ENCODE measurements around the gene ABI1.
A peak's percentile ranks its signal among the peaks of the same experiment; 100 is the strongest.
"Not testable (repeated sequence)": the region's sequence is repeated elsewhere in the genome, so short reads cannot be mapped to it uniquely, and the experiment has no call there.

The ABI1 gene

DNA sequence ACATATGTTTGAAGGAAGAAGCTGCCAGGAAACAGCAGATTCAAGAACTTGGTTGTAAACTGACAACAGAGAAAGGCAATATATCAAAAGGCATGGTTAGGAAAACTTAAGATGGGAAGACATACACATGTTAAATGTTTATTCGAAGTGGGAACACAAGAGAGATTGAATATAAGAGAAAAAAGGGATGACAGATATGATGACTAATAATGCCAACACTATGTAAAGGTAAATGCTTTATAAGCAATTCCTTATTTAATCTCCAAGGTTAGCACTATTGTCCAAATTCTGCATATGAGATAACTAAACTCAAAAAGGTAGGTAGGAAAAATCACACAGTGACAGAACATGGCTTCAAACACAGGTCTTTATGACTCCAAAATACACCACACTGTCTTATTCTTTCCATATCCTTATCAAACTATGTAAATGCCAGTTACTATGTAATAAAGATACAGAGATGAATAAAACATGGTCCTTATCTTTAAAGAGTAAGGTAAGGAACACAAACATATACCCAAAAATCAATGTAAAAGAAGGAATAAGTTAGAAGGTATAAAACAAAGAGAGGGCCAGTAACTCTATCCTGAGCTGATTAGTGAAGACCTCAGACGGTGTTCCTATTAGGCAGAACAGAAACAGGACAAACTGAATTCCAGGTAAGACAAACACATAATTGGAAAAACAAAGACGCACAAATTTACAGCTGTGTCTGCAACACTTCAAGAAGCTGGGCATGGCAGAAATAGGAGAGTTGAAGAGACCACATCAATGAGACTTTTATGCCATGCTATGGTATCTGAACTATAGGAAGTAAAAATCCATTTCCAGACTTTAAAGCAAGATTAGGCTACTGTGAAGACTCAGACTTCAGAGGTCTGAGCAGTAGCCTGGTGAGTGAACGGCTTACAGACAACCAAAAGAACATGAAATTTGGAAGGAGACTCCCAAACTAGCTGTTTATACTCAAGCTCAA lies 56.1 kb downstream of the ABI1 start:
- DNase-seq (ENCODE audit: low spot score): no peak

DNA sequence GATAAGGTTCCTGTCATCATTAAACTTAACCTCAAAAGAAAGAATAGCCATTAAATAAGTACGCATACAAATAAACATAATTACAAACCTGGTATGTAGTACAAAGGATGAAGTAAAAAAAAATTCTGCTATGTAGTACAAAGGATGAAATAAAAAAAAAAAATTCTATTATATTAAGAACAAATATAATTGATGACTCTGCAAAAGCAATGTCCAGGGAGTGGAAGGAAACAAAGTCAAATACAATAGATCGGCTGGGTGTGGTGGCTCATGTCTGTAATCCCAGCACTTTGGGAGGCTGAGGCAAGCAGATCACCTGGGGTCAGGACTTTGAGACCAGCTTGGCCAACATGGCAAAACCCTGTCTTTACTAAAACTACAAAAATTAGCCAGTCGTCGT lies 56.9 kb downstream of the ABI1 start:
- no peak for DNase-seq (ENCODE audit: low spot score)

DNA sequence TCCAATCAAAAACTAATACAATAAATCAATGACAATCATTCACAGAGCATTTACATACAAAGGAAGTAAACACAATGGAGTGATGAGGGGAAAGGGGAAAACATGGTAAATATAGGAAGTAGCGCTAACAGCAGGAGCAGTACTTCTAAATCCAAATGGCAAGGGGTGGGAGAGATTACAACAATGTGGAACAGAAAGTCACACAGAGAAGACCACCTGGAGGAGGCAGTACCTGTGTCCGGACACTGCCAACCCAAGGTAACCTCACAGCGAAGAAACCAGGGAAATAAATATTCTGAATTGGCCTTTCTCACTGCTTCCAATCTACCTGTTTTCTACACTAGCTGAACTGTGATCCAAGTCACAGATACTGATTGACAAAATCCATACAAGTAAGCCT lies 58.2 kb downstream of the ABI1 start:
- no peak for DNase-seq (ENCODE audit: low spot score)

DNA sequence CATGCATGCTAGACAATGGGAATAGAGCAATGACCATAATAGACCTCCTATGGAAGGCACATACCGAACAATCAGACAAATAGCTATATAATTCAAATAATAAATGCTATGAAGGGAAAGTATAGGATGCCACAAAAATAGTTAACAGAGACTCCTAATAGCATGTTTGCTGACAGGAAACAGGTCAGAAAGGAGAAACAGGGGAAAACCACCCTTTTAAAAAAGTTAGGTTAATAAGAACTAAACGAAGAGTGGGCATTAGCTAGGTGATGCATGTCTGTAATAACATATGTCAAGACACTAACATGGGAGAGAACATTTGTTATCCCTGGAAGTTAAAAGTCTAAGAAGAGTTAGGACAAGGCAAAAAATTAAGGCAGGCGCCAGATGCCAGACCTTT lies 58.9 kb downstream of the ABI1 start:
- no peak for DNase-seq (ENCODE audit: low spot score)

DNA sequence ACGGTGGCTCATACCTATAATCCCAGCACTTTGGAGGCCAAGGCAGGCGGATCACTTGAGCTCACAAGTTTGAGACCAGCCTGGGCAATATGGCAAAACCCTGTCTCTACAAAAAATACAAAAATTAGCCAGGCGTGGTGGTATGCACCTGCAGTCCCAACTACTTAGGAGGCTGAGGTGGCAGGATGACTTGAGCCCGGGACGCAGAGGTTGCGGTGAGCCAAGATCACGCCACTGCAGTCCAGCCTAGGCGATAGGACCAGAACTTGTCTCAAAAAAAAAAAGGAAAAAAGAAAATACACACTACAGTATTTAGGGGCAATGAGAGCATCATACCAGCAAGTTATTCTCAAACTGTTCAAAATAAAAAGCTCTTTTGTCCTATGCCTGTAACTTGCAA lies 59.5 kb downstream of the ABI1 start:
- no peak for DNase-seq (ENCODE audit: low spot score)

DNA sequence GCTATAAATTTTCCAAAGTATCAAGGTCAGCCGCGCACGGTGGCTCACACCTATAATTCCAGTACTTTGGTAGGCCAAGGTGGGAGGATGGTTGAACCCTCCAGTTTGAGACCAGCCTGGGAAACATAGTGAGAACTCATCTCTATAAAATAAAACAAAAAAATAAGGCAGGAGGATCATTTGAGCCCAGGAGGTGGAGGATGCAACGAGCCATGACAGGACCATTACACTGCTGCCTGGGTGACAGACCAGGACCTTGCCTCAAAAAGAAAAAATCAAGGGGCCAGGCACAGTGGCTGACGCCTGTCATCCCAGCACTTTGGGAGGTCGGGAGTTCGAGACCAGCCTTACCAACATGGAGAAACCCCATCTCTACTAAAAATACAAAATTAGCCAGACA lies 60.3 kb downstream of the ABI1 start:
- DNase-seq (ENCODE audit: low spot score): no peak

DNA sequence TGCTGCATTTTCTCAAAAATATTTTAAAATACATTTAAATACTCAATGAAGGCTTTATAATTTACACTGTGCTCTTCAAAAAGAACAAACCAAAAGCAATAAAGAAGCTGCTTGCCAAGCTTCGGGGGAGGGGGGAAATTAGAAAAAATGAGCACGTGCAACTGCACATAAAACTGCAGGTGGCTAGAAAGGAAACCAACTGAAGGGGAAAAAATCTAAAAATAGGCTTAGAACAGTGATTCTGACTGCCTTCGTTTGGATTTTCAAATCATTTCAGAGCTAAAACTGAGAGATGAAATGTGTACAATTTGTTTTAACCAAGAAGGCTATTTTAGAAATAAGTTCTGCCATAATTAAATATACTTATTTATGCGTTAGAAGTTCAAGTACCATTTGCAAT lies 61.4 kb downstream of the ABI1 start:
- no peak for DNase-seq (ENCODE audit: low spot score)

DNA sequence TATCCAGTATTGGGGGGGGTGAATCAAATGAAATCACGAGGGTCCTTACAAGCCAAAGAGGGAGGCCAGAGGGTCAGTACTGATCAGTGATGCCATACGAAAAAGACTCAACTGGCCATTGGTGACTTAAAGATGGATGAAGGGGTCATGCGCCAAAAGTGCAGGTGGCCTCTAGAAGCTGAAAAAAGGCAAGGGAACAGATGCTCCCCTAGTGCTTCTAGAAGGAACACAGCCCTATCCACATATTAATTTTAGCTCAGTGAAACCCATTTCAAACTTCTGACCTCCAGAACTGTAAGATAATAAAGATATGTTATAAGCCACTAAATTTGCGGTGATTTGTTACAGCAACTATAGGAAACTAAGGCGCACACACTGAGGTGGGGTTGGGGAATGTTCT lies 62.5 kb downstream of the ABI1 start:
- no peak for DNase-seq (ENCODE audit: low spot score)

DNA sequence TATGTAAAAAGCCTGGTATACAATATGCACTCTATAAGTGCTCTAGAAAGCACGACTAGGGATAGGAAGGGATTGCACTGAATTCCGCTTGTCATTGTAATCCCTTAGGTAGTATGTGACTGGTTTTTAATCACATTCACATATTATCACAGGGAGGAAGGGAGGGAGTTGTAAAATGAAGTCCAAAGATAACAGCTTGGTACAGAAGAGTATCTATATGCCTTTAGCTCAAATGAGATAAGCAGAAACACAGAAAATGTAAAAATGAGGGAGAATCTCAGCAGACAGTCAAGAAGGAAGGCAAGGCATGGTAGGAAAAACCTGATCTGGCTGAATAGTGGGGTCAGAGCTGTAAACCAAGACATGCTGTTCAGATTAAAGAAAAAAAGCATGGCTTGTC lies 63.4 kb downstream of the ABI1 start:
- DNase-seq (ENCODE audit: low spot score): no peak

DNA sequence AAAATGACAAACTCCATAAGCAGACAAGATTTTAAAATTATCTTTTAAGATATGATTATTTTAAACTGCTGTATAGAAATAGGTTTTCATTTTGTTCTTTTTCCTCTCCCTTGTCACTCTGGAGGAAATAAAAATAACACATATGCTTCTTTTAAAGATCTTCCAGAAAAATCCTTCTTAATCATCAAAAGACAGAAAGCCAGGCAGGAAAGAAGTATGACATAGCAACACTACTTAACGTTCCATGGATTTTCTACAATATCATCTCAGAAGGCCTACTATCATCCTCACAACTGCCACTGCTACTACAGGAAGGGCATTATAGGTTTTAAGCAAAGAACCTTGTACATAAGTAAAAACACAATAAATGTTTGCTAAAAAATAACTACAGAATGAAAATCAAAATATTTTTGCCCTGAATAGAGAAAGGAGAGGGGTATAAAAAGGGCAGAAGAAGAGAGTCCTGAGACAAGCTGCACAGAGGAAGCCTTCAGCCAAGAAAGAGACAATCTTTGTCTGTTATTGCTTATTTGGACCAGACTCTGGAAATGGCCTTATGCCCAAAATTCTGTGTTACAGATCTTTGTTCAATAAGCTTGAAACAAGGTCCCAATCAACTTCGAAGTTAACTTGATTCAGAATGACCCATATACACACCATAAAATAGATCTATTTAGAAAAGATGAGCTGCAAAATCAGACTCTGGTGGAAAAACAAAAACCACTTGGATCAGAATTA lies 67.8 kb downstream of the ABI1 start:
- DNase-seq (ENCODE audit: low spot score): no peak

DNA sequence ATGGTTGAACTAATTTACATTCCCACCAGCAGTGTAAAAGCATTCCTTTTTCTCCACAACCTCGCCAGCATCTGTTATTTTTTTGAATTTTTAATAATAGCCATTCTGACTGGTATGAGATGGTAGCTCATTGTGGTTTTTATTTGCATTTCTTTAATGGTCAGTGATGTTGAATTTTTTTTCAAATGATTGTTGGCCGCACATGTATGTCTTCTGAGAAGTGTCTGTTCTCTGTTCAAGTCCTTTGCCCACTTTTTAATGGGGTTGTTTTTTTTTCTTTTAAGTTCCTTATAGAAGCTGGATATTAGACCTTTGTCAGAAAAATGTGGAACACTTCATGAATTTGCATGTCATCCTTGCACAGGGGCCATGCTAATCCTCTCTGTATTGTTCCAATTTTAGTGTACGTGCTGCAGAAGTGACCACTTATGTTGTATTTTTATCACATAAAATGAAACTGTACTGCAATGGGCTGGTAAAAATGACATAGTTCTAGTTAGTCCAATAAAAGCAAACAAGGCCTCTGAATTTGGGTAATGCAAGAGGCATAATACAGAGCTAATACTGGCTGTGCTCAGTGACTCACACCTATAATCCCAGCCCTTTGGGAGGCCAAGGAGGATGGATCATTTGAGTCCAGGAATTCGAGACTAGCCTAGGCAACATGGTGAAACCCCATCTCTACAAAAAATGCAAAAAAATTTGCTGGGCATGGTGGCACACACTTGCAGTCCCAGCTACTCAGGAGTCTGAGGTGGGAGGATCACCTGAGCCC lies 70.3 kb downstream of the ABI1 start:
- no peak for DNase-seq (ENCODE audit: low spot score)

DNA sequence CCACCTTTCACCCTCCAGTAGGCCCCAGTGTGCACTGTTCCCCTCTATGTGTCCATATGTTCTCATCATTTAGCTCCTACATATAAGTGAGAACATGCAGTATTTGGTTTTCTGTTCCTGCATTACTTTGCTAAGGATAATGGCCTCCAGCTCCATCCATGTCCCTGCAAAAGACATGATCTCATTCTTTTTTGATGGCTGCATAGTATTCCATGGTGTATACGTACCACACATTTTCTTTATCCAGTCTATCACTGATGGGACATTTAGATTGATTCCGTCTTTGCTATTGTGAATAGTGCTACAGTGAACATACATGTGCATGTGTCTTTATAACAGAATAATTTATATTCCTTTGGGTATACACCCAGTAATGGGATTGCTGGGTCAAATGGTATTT lies 71.0 kb downstream of the ABI1 start:
- not testable (repeated sequence) for DNase-seq (ENCODE audit: low spot score)

DNA sequence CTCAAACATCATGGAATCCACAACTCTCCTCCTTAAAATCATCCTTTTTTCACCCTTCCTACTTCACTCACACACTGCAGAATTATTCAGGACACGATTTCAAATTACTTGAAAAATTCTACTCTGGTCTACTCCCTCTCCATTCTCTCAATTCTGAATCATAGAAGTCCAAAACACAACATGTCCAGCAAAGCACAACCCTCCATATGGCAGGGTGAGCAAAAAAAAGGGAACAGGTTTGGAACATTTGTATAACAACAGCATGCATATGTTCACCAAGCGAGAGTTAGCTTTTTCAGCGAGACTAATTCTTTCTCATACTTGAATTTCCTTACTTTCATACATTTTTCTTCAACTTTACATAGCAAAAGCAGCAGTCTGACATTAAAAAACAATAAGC lies 73.4 kb downstream of the ABI1 start:
- no peak for DNase-seq (ENCODE audit: low spot score)

DNA sequence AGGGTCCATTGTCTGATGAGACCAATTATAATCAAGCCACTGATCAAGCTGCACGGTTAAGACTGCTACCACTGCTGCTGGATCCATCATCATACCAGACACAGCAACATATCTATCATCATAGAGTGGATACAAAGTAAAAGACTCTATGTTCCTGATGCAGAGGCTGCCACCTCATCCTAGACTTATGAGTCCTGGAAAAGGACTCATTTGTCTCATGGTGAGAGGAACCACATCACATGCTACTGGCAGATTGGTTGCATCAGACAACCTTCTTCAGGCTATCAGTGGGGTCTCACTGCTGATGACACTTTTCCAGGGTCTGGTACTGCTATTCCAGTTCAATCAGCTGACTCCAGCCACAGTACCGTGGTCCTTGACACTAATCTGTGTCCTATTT lies 79.0 kb downstream of the ABI1 start:
- DNase-seq (ENCODE audit: low spot score): no peak

DNA sequence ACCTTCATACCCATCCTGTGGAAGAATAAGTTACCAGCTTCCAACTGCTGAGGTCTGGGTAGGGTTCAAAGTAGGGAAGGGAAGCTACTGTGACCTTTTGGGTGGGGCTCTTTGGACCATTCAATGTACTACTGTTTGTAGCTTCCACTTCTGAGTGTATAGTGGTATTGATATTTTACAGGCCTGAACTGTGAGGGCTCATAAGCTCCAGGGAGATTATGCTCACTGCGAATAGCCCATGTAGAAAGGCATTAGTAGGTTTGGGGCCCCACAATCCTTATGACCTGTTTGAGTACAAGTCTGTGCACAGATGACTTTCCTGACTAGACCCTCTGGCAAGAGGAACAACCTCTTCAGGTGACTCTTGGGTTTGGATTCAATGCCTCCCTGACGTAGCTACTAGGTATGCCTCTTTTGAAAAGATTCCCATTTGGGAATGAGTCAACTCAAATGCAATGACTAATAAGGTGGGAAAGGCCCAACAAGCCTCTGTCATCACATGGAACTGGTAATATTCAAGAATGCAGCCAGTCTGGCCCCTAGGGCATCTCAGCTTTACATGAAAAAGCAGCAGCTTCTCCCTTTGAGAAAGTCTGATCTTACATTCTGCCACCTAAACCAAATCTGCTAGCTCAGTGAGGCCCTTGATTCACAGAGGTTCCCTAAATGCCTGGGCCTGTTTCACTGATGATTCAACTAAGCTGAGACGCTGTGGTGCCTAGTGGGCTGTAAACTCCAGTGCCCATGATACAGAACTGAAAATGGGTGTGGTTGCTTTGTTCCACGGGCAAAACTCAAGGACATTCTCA lies 79.8 kb downstream of the ABI1 start:
- DNase-seq (ENCODE audit: low spot score): peak; percentile 57

DNA sequence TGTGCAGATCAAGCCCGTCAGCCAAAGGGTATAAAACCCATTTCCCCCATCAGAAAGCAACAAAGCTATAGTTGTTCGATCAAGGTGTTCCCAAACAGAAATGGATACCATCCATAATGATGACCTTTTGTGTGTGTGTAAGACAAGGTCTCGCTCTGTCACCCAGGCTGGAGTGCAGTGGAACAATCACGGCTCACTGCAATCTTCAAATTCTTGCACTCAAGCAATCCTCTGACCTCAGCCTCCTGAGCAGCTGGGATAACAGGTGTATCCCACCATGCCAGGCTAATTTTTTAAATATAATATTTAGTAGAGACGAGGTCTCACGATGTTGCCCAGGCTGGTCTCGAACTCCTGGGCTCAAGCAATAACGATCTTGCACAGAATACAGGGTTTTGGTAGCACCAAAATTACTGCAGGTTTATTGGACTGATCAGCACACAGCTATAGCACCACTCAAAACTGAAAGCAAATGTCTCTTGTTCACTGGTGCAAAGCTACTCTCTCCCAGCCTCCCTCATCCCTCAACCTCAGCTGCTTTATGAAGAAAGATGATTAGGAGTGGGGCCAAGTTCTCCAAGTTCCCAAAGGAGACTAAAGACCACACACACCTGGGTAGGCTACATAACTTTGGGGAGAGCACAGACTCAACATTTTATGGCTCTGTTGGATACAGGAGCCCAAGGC lies 80.5 kb downstream of the ABI1 start:
- no peak for DNase-seq (ENCODE audit: low spot score)

DNA sequence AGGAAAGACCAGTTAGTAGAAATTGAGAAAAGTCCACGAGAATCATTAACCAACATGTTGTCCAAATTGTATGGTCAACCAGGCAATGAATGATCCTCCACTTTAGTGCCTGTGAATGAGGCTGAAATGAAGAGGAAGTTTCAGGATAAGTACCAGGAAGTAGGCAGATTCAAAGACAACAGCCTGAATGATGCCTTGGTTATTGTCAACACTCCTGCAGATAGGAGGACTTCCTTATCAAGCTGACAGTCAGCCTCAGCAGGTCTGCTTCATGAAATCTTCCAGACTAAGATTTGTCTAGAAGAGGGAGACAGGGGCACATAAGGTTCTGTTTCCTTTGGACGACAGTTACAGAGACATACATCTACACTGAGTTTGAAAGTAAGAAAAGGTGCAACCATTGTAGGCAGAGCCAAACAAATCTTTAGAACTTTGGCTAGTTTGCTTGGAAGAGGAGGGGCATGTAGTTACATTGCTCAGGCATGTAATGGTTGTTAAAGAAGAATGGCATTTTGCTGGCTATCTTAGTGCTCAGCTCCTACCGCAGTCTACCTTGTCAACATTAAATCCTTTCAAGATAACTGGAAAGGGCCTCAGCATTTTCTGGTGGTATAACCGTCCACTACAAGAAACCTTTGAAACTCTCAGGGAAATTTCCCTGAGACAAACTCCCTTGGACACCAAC lies 81.4 kb downstream of the ABI1 start:
- no peak for DNase-seq (ENCODE audit: low spot score)

DNA sequence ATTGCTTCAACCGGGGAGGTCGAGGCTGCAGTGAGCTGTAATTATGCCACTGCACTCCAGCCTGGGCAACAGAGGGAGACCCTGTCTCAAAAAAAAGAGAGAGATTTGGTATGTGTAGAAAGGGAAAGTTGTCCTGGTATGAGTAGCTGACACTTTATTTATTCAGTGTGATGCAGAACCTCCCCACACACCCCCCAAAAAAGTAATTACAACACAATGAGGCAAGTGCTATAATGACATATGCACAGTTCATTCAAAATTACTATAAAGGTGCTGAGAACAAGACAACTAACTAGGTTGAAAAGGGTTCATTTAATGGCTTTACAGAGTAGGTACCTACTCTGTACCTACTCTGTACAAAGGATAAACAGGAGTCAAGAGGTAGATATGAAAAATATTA lies 83.1 kb downstream of the ABI1 start:
- DNase-seq (ENCODE audit: low spot score): no peak

DNA sequence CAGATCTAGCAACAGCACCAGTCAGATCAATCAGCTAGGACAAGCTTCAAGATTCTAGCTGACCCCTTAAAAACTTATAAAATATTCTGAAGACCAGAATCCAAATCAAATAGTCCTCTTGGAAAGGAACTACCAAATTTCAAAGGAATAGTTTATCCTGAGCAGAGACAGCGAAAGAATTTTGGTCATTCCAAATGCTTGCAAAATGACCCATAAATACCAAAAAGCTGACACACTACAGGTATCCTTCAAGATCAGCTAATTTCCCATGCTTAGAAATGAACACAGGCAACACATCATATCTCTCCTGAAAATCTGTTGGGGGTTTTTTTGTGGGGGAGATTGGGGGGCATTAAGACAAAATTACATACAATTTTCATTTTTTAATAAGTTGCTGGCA lies 84.5 kb downstream of the ABI1 start:
- no peak for DNase-seq (ENCODE audit: low spot score)

DNA sequence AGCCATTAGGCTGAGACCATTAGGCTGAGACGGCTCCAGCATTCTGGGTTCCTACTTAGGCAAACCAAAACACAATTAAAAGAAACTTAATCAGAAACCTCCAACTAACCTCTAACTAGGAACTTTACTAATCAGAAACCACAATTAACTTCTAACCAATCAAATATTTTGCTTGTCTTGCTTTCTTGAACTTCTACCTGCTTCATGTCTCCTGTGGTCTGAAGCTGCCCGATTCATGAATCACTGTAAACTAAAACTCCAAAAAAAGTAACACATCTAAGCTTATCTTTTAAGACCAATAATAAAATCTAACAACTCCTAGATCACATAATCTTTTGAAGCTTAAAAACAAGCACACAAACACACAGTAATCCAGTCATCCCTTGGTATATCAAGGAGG lies 87.1 kb downstream of the ABI1 start:
- no peak for DNase-seq (ENCODE audit: low spot score)

DNA sequence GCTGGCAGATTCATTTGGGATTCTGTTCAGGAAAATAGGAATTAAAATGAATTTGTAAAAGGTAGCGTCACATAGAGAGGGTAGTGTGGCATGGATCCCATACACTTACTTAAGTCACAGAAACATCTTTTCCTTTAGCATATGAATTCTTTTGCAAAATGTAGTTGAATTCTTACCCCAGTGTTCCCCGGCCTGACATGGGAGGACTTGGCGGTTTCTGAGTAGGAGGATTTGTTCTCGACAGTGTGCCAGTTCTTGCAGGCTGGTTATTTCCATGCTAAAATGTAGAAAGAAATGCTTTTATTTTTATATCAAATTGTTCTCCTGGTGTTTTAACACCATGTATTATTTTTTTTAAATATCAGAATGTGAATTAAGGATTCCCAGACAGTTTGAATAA lies 90.7 kb downstream of the ABI1 start:
- no peak for DNase-seq (ENCODE audit: low spot score)
